Smooth muscle cell (in vitro differentiated cells): Measurements from ENCODE around the gene CTNNA2. TPM values are rescaled to one million over a fixed set of nuclear protein-coding genes. Genes with fewer than 3 reads are reported as not detected.

Experiments used
- DNase-seq: peaks from one replicate; lab custom pipeline; 2025; ENCODE audit not compliant: unreplicated experiment; lab: John Stamatoyannopoulos, UW
- H2AFZ ChIP-seq: fragments of 200-600 bp; sonication (generic); 2 replicates; pipeline ENCODE4 v1.6.0; 2016; ENCODE audit warnings: antibody characterized with exemption, low read depth, mild to moderate bottlenecking
- H3F3A ChIP-seq: fragments of 200-600 bp; sonication (generic); 2 replicates; pipeline ENCODE4 v1.6.0; 2017; ENCODE audit warnings: antibody characterized with exemption, low read depth
- H3K27ac ChIP-seq: fragments of 200-600 bp; sonication (generic); 2 replicates; pipeline ENCODE4 v1.5.1; 2016; ENCODE audit warnings: low read depth, mild to moderate bottlenecking
- H3K27me3 ChIP-seq: fragments of 200-600 bp; sonication (generic); 2 replicates; pipeline ENCODE4 v1.6.1; 2016; ENCODE audit warnings: low read depth, mild to moderate bottlenecking
- H3K36me3 ChIP-seq: fragments of 200-600 bp; sonication (generic); 2 replicates; pipeline ENCODE4 v1.5.1; 2016; ENCODE audit warnings: low read depth
- H3K4me1 ChIP-seq: fragments of 200-600 bp; sonication (generic); 2 replicates; pipeline ENCODE4 v1.5.1; 2016; ENCODE audit warnings: low read depth
- H3K4me2 ChIP-seq: fragments of 200-600 bp; sonication (generic); 2 replicates; pipeline ENCODE4 v1.6.0; 2016; ENCODE audit warnings: mild to moderate bottlenecking
- H3K4me3 ChIP-seq: fragments of 200-600 bp; sonication (generic); 2 replicates; pipeline ENCODE4 v1.5.1; 2016; ENCODE audit warnings: mild to moderate bottlenecking
- H3K79me2 ChIP-seq: fragments of 200-600 bp; sonication (generic); 2 replicates; pipeline ENCODE4 v1.6.0; 2016; ENCODE audit warnings: low read depth, mild to moderate bottlenecking
- H3K9ac ChIP-seq: fragments of 200-600 bp; sonication (generic); 2 replicates; pipeline ENCODE4 v1.6.0; 2016; ENCODE audit warnings: low read depth
- H3K9me3 ChIP-seq: fragments of 200-600 bp; sonication (generic); replicated peaks from 2 replicates; pipeline ENCODE4 v1.5.1; 2016; ENCODE audit warnings: low read depth
- H4K20me1 ChIP-seq: fragments of 200-600 bp; sonication (generic); 2 replicates; pipeline ENCODE4 v1.6.0; 2016; ENCODE audit warnings: low read depth
- WGBS: methylation state at CpG from one replicate; pipeline ENCODE4 v1.1.7; 2016; ENCODE audit warnings: low lambda C conversion rate; 5-methylcytosine and 5-hydroxymethylcytosine counted together
- polyA plus RNA-seq: library from polyadenylated mRNA; unstranded; fragments of >200 nt; fragmentation: Nextera tagmentation; extraction: Ambion mirVana; gene quantifications from 2 replicates; pipeline ENCODE4 v1.2.1, GENCODE V29; 2016
- total RNA-seq: library from RNA; depleted of rRNA; stranded (reverse); fragments of >200 nt; gene quantifications from 2 replicates; pipeline ENCODE4 v1.2.3, GENCODE V29; 2014
- TF ChIP-seq, protein P1 (sequence below): fragments of 200-600 bp; sonication (generic); IDR thresholded peaks from 2 replicates; pipeline ENCODE4 v1.5.1; 2017; ENCODE audit warnings: borderline replicate concordance, mild to moderate bottlenecking, antibody characterized with exemption; ENCODE audit not compliant: insufficient read depth, poor library complexity, severe bottlenecking

CTNNA2 gene
- total and polyA plus RNA-seq, 2 experiments from 2014 or later: not detected

DNA sequence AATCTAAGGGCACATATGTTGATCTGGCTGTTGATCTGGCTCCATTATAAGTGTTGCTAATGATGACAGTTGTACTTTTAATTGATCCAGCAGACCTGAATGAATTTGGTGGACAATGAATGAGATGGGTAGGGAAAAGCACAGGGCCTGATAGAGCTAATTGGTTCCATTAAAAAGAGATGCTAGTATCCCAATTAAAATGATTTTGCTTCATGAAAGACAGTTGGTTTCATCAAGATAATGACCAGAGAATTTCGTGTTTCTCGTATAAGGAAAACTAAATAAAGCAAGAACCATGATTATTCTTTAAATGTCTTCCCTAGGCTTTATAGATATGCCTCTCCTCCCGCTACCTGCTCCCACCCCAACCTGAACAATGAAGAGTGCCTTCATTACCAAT, 900.3 kb downstream of the CTNNA2 start:
- H3K27ac ChIP-seq: no peak overlapping the region
- peaks cover 5% of the 10 kb centered on the region for H3K9me3 ChIP-seq
- no peak overlapping the region for H2AFZ ChIP-seq
- DNase-seq: no peak
- H3K36me3 ChIP-seq: no peaks in the 10 kb centered on the region
- no peaks in the 10 kb centered on the region for H3F3A ChIP-seq
- peaks cover 10% of the 10 kb centered on the region for H3K27me3 ChIP-seq
- TF ChIP-seq, protein P1, sequence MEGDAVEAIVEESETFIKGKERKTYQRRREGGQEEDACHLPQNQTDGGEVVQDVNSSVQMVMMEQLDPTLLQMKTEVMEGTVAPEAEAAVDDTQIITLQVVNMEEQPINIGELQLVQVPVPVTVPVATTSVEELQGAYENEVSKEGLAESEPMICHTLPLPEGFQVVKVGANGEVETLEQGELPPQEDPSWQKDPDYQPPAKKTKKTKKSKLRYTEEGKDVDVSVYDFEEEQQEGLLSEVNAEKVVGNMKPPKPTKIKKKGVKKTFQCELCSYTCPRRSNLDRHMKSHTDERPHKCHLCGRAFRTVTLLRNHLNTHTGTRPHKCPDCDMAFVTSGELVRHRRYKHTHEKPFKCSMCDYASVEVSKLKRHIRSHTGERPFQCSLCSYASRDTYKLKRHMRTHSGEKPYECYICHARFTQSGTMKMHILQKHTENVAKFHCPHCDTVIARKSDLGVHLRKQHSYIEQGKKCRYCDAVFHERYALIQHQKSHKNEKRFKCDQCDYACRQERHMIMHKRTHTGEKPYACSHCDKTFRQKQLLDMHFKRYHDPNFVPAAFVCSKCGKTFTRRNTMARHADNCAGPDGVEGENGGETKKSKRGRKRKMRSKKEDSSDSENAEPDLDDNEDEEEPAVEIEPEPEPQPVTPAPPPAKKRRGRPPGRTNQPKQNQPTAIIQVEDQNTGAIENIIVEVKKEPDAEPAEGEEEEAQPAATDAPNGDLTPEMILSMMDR: no peak
- H3K9ac ChIP-seq: no peak overlapping the region
- H3K4me1 ChIP-seq: no peaks in the 10 kb centered on the region
- WGBS: 93% methylated on average over 3 of the region's 3 CpGs
- no peaks in the 10 kb centered on the region for H4K20me1 ChIP-seq
- no peak overlapping the region for H3K4me2 ChIP-seq
- H3K79me2 ChIP-seq: no peaks in the 10 kb centered on the region
- H3K4me3 ChIP-seq: no peak overlapping the region

DNA sequence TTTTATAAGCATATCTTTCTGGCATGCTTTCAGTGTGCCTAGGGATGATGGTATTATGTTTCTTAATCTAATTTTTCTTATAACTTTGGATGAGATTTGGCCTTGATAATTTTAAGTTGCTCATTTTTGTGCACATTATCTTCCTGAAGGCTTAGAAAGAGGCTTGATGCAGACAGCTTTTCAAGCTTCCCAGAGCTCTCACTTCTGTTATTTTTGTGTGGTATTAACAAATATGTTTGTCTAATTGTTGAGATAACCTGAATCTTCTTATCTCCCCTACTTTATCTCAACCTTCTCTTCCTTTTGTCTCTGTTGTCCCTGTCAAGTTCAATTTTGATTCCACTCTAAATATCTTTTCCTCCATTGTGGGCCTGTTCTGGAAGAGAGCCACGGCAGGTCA, 904.9 kb downstream of the CTNNA2 start:
- DNase-seq: no peak
- TF ChIP-seq, protein P1: no peak
- 88% methylated on average over 1 of the region's 1 CpG for WGBS
- H3K27ac ChIP-seq: no peak overlapping the region
- no peak overlapping the region for H2AFZ ChIP-seq
- H4K20me1 ChIP-seq: no peaks in the 10 kb centered on the region
- no peak overlapping the region for H3K4me2 ChIP-seq
- H3K27me3 ChIP-seq: no peaks in the 10 kb centered on the region
- H3F3A ChIP-seq: no peaks in the 10 kb centered on the region
- peaks cover 5% of the 10 kb centered on the region for H3K9me3 ChIP-seq
- no peaks in the 10 kb centered on the region for H3K79me2 ChIP-seq
- no peak overlapping the region for H3K4me3 ChIP-seq
- H3K9ac ChIP-seq: no peak overlapping the region
- no peaks in the 10 kb centered on the region for H3K36me3 ChIP-seq
- H3K4me1 ChIP-seq: no peaks in the 10 kb centered on the region

DNA sequence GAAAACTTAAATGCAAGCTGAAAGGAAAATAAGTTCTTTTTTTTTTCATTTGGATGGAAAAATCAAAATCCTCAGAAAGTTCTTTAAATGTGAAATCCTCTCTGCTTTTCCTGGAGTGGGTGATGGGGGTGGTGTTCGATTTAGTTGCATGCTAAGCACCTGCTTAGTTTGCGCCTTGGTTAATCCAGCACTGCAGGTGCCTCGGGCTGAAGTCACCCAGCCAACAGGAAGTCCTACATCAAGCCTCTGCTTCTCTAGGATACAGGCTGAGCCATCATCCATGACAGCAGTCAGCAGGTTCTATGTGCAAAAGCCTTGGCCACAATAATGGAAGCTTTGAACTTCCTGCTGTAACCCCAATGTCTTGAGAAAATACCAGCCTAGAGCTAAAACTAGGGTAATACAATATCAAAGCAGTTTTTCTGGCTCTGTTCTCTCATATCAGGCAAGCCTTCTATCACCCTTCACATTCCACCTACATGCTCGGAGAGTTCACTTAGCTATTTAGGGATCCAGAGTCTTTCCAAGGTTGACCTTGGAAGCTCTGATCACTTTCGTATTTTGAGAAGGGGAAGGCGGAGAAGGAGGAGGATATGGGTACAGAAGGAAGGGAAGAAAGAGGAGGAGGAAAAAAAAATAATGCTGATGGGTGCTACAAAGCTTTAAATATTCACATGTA, 907.8 kb downstream of the CTNNA2 start:
- Histone ChIP-seq H3K4me2 (no peak overlapping the region), H3K4me1 (no peaks in the 10 kb centered on the region), H3K27ac (no peak overlapping the region), H3K9ac (no peak overlapping the region), H3K4me3 (no peak overlapping the region), H3K79me2 (no peaks in the 10 kb centered on the region), H3K36me3 (no peaks in the 10 kb centered on the region), H3K9me3 (no peaks in the 10 kb centered on the region), H3K27me3 (no peaks in the 10 kb centered on the region), H2AFZ (no peak overlapping the region), H3F3A (no peaks in the 10 kb centered on the region), H4K20me1 (no peaks in the 10 kb centered on the region)
- no peak for DNase-seq
- 86% methylated on average over 6 of the region's 6 CpGs for WGBS
- TF ChIP-seq, protein P1: no peak

DNA sequence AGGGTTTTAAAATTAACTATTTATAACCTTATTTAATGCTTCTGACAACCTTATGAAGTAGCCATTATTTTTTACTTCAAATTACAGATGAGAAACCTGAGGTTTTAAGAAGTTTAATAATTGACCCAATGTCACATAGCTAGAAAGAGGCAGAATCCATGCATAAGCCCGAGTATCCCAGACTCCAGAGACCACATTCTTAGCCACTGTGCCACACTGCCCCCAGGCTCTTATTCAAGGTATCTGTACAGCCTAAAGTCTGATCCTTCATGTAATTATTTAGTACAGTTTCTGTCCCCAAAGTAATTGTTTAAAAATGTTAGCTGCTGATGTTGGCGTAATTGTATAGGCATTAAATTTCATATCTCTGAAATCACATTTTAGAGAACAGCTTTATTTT, 916.4 kb downstream of the CTNNA2 start:
- no peak overlapping the region for H3K9ac ChIP-seq
- TF ChIP-seq, protein P1: no peak
- no peak for DNase-seq
- H3K27me3 ChIP-seq: no peaks in the 10 kb centered on the region
- H3K4me3 ChIP-seq: no peak overlapping the region
- H4K20me1 ChIP-seq: no peaks in the 10 kb centered on the region
- no peak overlapping the region for H3K27ac ChIP-seq
- H3K79me2 ChIP-seq: no peaks in the 10 kb centered on the region
- H3K9me3 ChIP-seq: no peaks in the 10 kb centered on the region
- H3K4me1 ChIP-seq: no peaks in the 10 kb centered on the region
- no peak overlapping the region for H2AFZ ChIP-seq
- H3K4me2 ChIP-seq: no peak overlapping the region
- 67% methylated on average over 2 of the region's 2 CpGs for WGBS
- H3K36me3 ChIP-seq: no peaks in the 10 kb centered on the region
- H3F3A ChIP-seq: no peaks in the 10 kb centered on the region
